GM19468 (cell line): Measurements from ENCODE around the gene DPF3.

ENCODE experiments used
- ATAC-seq: cut with Tn5 transposase; IDR thresholded peaks from one replicate; pipeline ENCODE4 v1.9.1; 2021; ENCODE audit warnings: mild to moderate bottlenecking, moderate library complexity, moderate number of reproducible peaks; ENCODE audit not compliant: unreplicated experiment; ENCODE audit errors: extremely low read depth

Gene DPF3

GRCh38 chr14:72747652-72748051 is 146.2 kb downstream of the DPF3 start:
- no peak for ATAC-seq

- ATAC-seq = no peak
Measured at GRCh38 chr14:72745991-72746980, 147.6 kb downstream of the DPF3 start.

- ATAC-seq = no peak
Measured at GRCh38 chr14:72745546-72745945, 148.4 kb downstream of the DPF3 start.

GRCh38 chr14:72744416-72745120 is 149.3 kb downstream of the DPF3 start:
- ATAC-seq = no peak

GRCh38 chr14:72743626-72744025 is 150.3 kb downstream of the DPF3 start:
- ATAC-seq = no peak

- no peak for ATAC-seq
Measured at GRCh38 chr14:72742838-72743195, 151.1 kb downstream of the DPF3 start.

GRCh38 chr14:72742118-72742837 is 151.6 kb downstream of the DPF3 start:
- ATAC-seq = no peak

- ATAC-seq = no peak
Measured at GRCh38 chr14:72741826-72742117, 152.1 kb downstream of the DPF3 start.

GRCh38 chr14:72740966-72741825 is 152.7 kb downstream of the DPF3 start:
- no peak for ATAC-seq

- ATAC-seq = no peak
Measured at GRCh38 chr14:72740504-72740961, 153.4 kb downstream of the DPF3 start.

- ATAC-seq = no peak
Measured at GRCh38 chr14:72739446-72740405, 154.2 kb downstream of the DPF3 start.

GRCh38 chr14:72738161-72738611 is 155.7 kb downstream of the DPF3 start:
- no peak for ATAC-seq

GRCh38 chr14:72737560-72737943 is 156.3 kb downstream of the DPF3 start:
- no peak for ATAC-seq

- no peak for ATAC-seq
Measured at GRCh38 chr14:72736786-72737559, 156.9 kb downstream of the DPF3 start.

- ATAC-seq = no peak
Measured at GRCh38 chr14:72736308-72736707, 157.6 kb downstream of the DPF3 start.

- no peak for ATAC-seq
Measured at GRCh38 chr14:72732022-72732780, 161.7 kb downstream of the DPF3 start.
